GM18909 (cell line): ENCODE measurements around the gene DPY30.
A peak's percentile ranks its signal among the peaks of the same experiment; 100 is the strongest.
"Not testable (repeated sequence)": the region's sequence is repeated elsewhere in the genome, so short reads cannot be mapped to it uniquely, and the experiment has no call there.

Source experiments
- ATAC-seq: cut with Tn5 transposase; IDR thresholded peaks from one replicate; pipeline ENCODE4 v1.9.1; 2021; ENCODE audit warnings: mild to moderate bottlenecking; ENCODE audit not compliant: unreplicated experiment, poor library complexity

Gene DPY30

GRCh38 chr2:32039447-32040219, at the start of gene DPY30:
Gene DPY30 (minus strand): TSS chr2:32039805. CDS start chr2:32039456, 349 bp downstream.
- ATAC-seq, result peak; percentile 91

- ATAC-seq, result no peak
These were observed 34.5 kb upstream of the DPY30 start for GRCh38 chr2:32074134-32074506.

GRCh38 chr2:32067549-32067948, 27.9 kb upstream of the DPY30 start:
- ATAC-seq, result no peak

GRCh38 chr2:32064713-32065112, 25.1 kb upstream of the DPY30 start:
- no peak for ATAC-seq

GRCh38 chr2:32064021-32064601, 24.5 kb upstream of the DPY30 start:
- no peak for ATAC-seq

- ATAC-seq, result peak; percentile 97
These were observed 23.9 kb upstream of the DPY30 start, which contains the start of gene SPAST for GRCh38 chr2:32063310-32064020. Gene SPAST (plus strand): TSS chr2:32063556. CDS start chr2:32063832, 276 bp downstream.

GRCh38 chr2:32061973-32062861, 22.6 kb upstream of the DPY30 start:
- no peak for ATAC-seq

- no peak for ATAC-seq
These were observed 21.8 kb upstream of the DPY30 start for GRCh38 chr2:32061430-32061829.

GRCh38 chr2:32060266-32060665, 20.7 kb upstream of the DPY30 start:
- ATAC-seq, result no peak

GRCh38 chr2:32058130-32058529, 18.5 kb upstream of the DPY30 start:
- ATAC-seq, result no peak

- not testable (repeated sequence) for ATAC-seq
These were observed 15.0 kb upstream of the DPY30 start for GRCh38 chr2:32054583-32054982.

- no peak for ATAC-seq
These were observed 12.3 kb upstream of the DPY30 start for GRCh38 chr2:32051836-32052439.

- ATAC-seq, result no peak
These were observed 4.0 kb upstream of the DPY30 start for GRCh38 chr2:32043561-32043960.

GRCh38 chr2:32034198-32034887, 5.3 kb downstream of the DPY30 start:
- ATAC-seq, result not testable (repeated sequence)

GRCh38 chr2:32018789-32019482, 20.7 kb downstream of the DPY30 start:
- ATAC-seq, result not testable (repeated sequence)

- ATAC-seq, result no peak
These were observed 26.7 kb downstream of the DPY30 start for GRCh38 chr2:32012872-32013271.

- ATAC-seq, result no peak
These were observed 28.1 kb downstream of the DPY30 start for GRCh38 chr2:32011485-32011960.

- peak; percentile 73 for ATAC-seq
These were observed 28.7 kb downstream of the DPY30 start, which contains the start of gene MEMO1 for GRCh38 chr2:32010670-32011484. Gene MEMO1 (minus strand): TSS chr2:32011008. CDS start chr2:32010247, 761 bp downstream.
